Colonic mucosa (tissue), 4 donors: ENCODE measurements around the gene ALKBH3. TPM values are rescaled to one million over a fixed set of nuclear protein-coding genes. Genes with fewer than 3 reads are reported as not detected.

Source experiments
- DNase-seq: peaks from one replicate; pipeline ENCODE4 v3.0.0-alpha.2; 2020
- H3K27ac ChIP-seq: fragments of 200-600 bp; one replicate; pipeline ENCODE4 v1.8.0; 2021
- H3K27me3 ChIP-seq: fragments of 200-600 bp; one replicate; pipeline ENCODE4 v1.8.0; 2021
- H3K36me3 ChIP-seq: fragments of 200-600 bp; one replicate; pipeline ENCODE4 v1.8.0; 2021
- H3K4me1 ChIP-seq: fragments of 200-600 bp; one replicate; pipeline ENCODE4 v1.8.0; 2021; ENCODE audit warnings: mild to moderate bottlenecking
- H3K4me3 ChIP-seq: fragments of 200-600 bp; one replicate; pipeline ENCODE4 v1.8.0; 2021
- H3K9ac ChIP-seq, 2 donors: one replicate each; pipeline ENCODE4 v1.7.0; 2013; ENCODE audit warnings: control low read depth in 2 of 2, low read depth in 2 of 2, low read length in 2 of 2
- H3K9me3 ChIP-seq: fragments of 200-600 bp; one replicate; pipeline ENCODE4 v1.8.0; 2021
- CTCF ChIP-seq: fragments of 200-600 bp; IDR thresholded peaks from one replicate; pipeline ENCODE4 v1.8.0; 2022; ENCODE audit warnings: antibody characterized with exemption, mild to moderate bottlenecking
- intact Hi-C: fragments of 100-400 bp; cut with DNase I; formaldehyde crosslinking; loops from one replicate; pipeline ENCODE4 v1.14.1; 2022
- total RNA-seq, 2 donors: library from RNA; stranded (reverse); fragmentation: NEBNext Ultra II Directional in 1 of 2; extraction: Animal tissue kit (Norgen Biotek cat#: 25700) in 1 of 2; gene quantifications; one replicate each; pipeline ENCODE4 v1.2.1, GENCODE V29; 2021
- donor health status: healthy.
- donor health status: DM: no; HTN: no; CAD: no.
- donor health status: DM: no; HTN: no; CAD: no.

ALKBH3 gene
- total RNA-seq, 2 donors from 2014 or later = 22.5 to 26.9 TPM

GRCh38 chr11:43899094-43899493, 18.5 kb downstream of the ALKBH3 start:
- intact Hi-C loops = loop anchor here (5.0 kb wide), 1 partner anchor 138 kb away; no protein-coding TSS in a partner anchor

GRCh38 chr11:43901551-43901950, 20.9 kb downstream of the ALKBH3 start:
- Histone ChIP-seq H3K27ac (no peak overlapping the region), H3K27me3 (no peaks in the 10 kb centered on the region), H3K4me1 (no peaks in the 10 kb centered on the region), H3K9ac (no peak overlapping the region), H3K36me3 (no peaks in the 10 kb centered on the region), H3K4me3 (no peak overlapping the region), H3K9me3 (no peaks in the 10 kb centered on the region)
- intact Hi-C loops = no loop called here
- no peak for TF ChIP-seq CTCF
- DNase-seq = no peak

More at GRCh38 chr11:43899094-43899493, 18.5 kb downstream of the ALKBH3 start:
- H3K4me3 ChIP-seq = no peak overlapping the region
- H3K36me3 ChIP-seq = no peaks in the 10 kb centered on the region
- H3K27ac ChIP-seq = no peak overlapping the region
- H3K4me1 ChIP-seq = no peaks in the 10 kb centered on the region
- no peak overlapping the region for H3K9ac ChIP-seq
- H3K27me3 ChIP-seq = no peaks in the 10 kb centered on the region
- DNase-seq = no peak
- no peak for TF ChIP-seq CTCF
- no peaks in the 10 kb centered on the region for H3K9me3 ChIP-seq

- intact Hi-C loops = no loop called here
- Histone ChIP-seq H3K9me3 (no peaks in the 10 kb centered on the region), H3K9ac (no peak overlapping the region), H3K27me3 (no peaks in the 10 kb centered on the region), H3K27ac (no peak overlapping the region), H3K36me3 (no peaks in the 10 kb centered on the region), H3K4me1 (no peaks in the 10 kb centered on the region), H3K4me3 (no peak overlapping the region)
- TF ChIP-seq CTCF = no peak
- no peak for DNase-seq
Observed at GRCh38 chr11:43903078-43903477, 22.4 kb downstream of the ALKBH3 start.

GRCh38 chr11:43903969-43904368, 23.3 kb downstream of the ALKBH3 start:
- Histone ChIP-seq H3K4me3 (no peak overlapping the region), H3K4me1 (no peaks in the 10 kb centered on the region), H3K27me3 (no peaks in the 10 kb centered on the region), H3K36me3 (no peaks in the 10 kb centered on the region), H3K27ac (no peak overlapping the region), H3K9me3 (no peaks in the 10 kb centered on the region), H3K9ac (no peak overlapping the region)
- TF ChIP-seq CTCF = no peak
- no peak for DNase-seq
- intact Hi-C loops = no loop called here

- Histone ChIP-seq H3K9me3 (no peaks in the 10 kb centered on the region), H3K27me3 (no peaks in the 10 kb centered on the region), H3K36me3 (no peaks in the 10 kb centered on the region), H3K4me1 (no peaks in the 10 kb centered on the region), H3K27ac (no peak overlapping the region), H3K9ac (no peak overlapping the region), H3K4me3 (no peak overlapping the region)
- TF ChIP-seq CTCF = no peak
- DNase-seq = no peak
- intact Hi-C loops = no loop called here
Observed at GRCh38 chr11:43904742-43905535, 24.3 kb downstream of the ALKBH3 start.
